GM19035 (cell line): ENCODE data around the gene NDUFA7.
"Not testable (repeated sequence)": the region's sequence is repeated elsewhere in the genome, so short reads cannot be mapped to it uniquely, and the experiment has no call there.

Experiments
- ATAC-seq: cut with Tn5 transposase; IDR thresholded peaks from one replicate; pipeline ENCODE4 v1.9.1; 2021; ENCODE audit not compliant: unreplicated experiment

Gene NDUFA7

GRCh38 chr19:8342316-8342683, 21.1 kb upstream of the NDUFA7 start:
- no peak for ATAC-seq

GRCh38 chr19:8341504-8341903, 20.3 kb upstream of the NDUFA7 start:
- ATAC-seq, result not testable (repeated sequence)

GRCh38 chr19:8340341-8341096, 19.3 kb upstream of the NDUFA7 start:
- no peak for ATAC-seq

- no peak for ATAC-seq
Measured at GRCh38 chr19:8338835-8339234, 17.7 kb upstream of the NDUFA7 start.

GRCh38 chr19:8337728-8338127, 16.6 kb upstream of the NDUFA7 start:
- no peak for ATAC-seq

- no peak for ATAC-seq
Measured at GRCh38 chr19:8336660-8337059, 15.5 kb upstream of the NDUFA7 start.

- ATAC-seq, result no peak
Measured at GRCh38 chr19:8336072-8336569, 14.9 kb upstream of the NDUFA7 start.

GRCh38 chr19:8335343-8336071, 14.3 kb upstream of the NDUFA7 start:
- no peak for ATAC-seq

- no peak for ATAC-seq
Measured at GRCh38 chr19:8334458-8335342, 13.5 kb upstream of the NDUFA7 start.

GRCh38 chr19:8333767-8334457, 12.7 kb upstream of the NDUFA7 start:
- no peak for ATAC-seq

GRCh38 chr19:8332976-8333766, 12.0 kb upstream of the NDUFA7 start:
- no peak for ATAC-seq

GRCh38 chr19:8331263-8331845, 10.2 kb upstream of the NDUFA7 start:
- ATAC-seq, result no peak

- no peak for ATAC-seq
Measured at GRCh38 chr19:8329996-8330395, 8.8 kb upstream of the NDUFA7 start.

GRCh38 chr19:8325454-8325853, 4.3 kb upstream of the NDUFA7 start:
- no peak for ATAC-seq

GRCh38 chr19:8324186-8325050, 3.2 kb upstream of the NDUFA7 start:
- ATAC-seq, result no peak

- ATAC-seq, result no peak
Measured at GRCh38 chr19:8323781-8324185, 2.6 kb upstream of the NDUFA7 start.

- no peak for ATAC-seq
Measured at GRCh38 chr19:8322638-8322997, 1.4 kb upstream of the NDUFA7 start.

GRCh38 chr19:8321986-8322637, 937 bp upstream of the NDUFA7 start:
- no peak for ATAC-seq
